Stimulated activated CD4-positive, alpha-beta T cell treated with anti-CD3 and anti-CD28 coated beads, Interleukin-1b, Interleukin-23, amount 100 ng/mL, for 48 hours (primary cell): ENCODE data around the gene CCDC171.

Source experiments
- DNase-seq: peaks from one replicate; pipeline ENCODE4 v3.0.0-alpha.2; 2020

Gene CCDC171

DNA sequence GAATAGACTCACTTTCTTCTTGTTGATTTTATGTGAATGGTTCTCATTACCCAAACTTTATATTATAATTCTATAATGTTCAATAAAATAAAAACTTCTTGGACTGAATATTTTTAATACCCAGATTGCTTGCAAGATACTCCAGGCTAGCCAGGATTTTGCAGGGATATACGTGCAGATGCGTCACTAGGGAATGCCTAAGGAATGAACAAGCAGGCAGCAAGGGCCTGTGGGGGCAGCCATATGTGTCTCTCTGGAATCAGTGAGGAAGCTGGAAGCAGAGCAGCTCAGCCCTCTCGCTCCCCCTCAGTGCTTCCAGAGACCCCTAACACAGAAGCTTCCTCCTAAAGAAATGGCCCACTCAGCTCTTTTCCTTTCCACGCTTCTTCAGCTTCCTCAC is 457.4 kb downstream of the CCDC171 start:
- DNase-seq, result no peak

DNA sequence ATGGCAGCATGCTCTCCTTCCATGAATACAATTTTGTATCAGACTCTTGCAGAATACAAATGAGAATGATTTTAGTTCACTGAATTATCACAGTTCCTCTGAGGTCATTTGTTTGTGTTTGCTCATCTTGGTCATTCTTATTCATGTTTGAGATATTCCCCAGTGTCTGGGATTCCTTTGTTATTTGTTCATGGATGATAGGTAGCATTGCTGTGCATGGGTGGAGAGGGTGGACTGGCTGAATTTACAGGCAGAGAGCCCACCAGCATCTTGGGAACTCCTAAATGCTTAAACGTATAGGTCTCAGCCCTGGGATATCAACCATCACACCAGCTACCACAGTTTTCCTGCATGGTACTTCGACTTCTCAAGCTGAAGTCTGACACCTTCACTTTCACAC is 459.8 kb downstream of the CCDC171 start:
- DNase-seq, result no peak

DNA sequence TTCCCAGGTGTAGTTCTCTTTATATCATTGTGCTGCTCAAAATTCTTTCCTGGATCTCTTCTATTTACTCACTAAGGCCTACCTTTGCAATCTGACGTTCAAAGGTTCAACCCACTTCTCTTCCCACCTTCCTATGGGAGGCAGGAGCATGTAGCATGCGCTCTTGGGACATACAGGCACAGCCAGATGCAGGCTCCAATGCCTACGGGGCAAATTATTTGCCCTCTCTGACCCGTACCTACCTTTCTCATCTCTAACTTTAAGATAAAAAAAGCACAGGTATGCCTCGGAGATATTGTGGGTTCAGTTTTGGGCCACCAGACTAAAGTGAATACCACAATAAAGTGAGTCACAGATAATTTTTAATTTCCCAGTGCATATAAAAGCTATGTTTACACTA is 460.5 kb downstream of the CCDC171 start:
- DNase-seq, result no peak

DNA sequence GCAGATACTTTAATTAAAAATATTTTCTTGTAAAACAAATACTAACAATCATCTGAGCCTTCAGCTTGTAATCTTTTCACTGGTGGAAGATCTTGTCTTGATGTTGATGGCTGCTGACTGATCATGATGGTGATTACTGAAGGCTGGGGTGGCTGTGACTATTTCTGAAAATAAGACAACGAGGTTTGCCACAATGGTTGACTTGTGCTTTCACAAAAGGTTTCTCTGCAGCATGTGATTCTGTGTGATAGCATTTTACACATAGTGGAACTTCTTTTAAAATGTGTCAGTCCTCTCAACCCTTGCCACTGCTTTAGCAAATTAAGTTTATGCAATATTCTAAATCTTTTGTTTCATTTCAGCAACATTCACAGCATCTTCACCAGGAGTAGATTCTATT is 461.0 kb downstream of the CCDC171 start:
- no peak for DNase-seq

DNA sequence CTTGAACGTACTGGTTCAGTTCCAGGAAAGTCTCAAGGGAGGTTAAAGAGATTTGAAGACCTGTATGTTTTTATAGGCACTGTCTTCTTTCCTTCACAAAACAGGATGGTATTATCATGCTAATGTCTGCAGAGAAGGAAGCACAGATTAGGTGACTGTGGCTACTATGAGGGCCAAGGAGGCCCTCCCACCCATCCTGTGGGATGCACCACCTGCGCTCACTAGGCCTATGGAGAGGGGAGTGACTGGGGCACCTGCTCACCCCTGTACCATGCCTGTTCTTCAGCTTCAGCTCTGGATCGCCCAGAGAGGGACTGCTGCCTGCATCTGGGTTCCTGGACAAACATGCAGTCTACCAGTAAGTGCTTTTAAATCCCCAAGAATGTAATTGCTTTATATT is 469.4 kb downstream of the CCDC171 start:
- no peak for DNase-seq

DNA sequence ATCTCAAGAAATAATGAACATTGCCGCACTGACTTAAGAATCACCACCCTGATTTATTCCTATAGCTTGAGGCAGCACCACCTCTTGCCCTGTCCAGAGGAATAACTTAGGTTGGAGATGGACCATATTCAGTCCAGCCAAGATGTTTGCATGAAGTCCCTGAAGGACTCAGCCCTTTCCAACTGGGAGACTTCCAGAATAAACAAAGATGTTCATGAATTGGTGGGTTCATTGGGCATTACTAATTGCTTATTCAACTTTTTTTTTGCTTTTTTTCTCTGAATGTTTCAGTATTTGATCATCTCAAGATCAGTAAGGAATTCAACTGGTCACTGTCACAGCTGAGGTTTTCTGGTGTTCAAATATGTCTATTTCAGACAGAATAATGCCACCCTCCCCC is 470.6 kb downstream of the CCDC171 start:
- no peak for DNase-seq
